Measurements from ENCODE around the gene PDHB.

GRCh38 chr3:58474967-58475578, 41.4 kb upstream of the PDHB start:
- TF ChIP-seq CTCF (IDR thresholded peaks at IDR 0.05 in 8 of 11, conservative IDR thresholded peaks at IDR 0.05 in 3 of 11): no peak
- no peak for TF ChIP-seq POLR2AphosphoS5 (IDR thresholded peaks at IDR 0.05)
- no peak for TF ChIP-seq POLR2A (IDR thresholded peaks at IDR 0.05)

Data from spleen (tissue), 7 donors.